ENCODE measurements around the gene ZNF57. TPM values are rescaled to one million over a fixed set of nuclear protein-coding genes. Genes with fewer than 3 reads are reported as not detected.
"Not testable (repeated sequence)": the region's sequence is repeated elsewhere in the genome, so short reads cannot be mapped to it uniquely, and the experiment has no call there.

The ZNF57 gene
- total RNA-seq, 1 donor from 2014 or later = 5.0 TPM

DNA sequence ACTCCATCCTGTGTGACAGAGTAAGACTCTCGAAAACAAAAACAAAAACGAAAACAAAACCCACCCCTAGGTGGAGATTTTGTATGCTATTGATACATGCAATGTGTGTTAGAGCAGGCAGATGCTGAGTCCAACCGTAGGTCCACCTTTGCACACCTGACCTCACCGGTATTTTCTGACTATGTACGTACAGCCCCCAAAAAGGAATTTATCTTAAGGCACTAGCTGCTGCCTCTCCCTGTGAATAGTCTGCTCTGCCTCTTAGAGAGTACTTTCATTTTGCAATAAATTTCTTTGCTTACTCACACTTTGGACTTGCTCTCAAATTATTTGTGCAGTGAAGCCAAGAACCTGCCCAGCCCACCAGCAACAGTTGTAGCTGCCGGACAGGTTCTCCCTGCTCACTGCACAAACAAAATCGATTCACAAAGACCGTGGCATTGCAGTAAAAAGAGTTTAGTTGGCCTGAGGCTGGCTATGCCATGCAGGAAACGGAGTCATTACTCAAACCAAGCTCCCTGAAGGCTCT lies 52.3 kb downstream of the ZNF57 start:
- DNase-seq = no peak

GRCh38 chr19:2957160-2957559 lies 56.4 kb downstream of the ZNF57 start:
- no peak for DNase-seq

GRCh38 chr19:2960120-2960519 lies 59.4 kb downstream of the ZNF57 start:
- no peak for DNase-seq

DNA sequence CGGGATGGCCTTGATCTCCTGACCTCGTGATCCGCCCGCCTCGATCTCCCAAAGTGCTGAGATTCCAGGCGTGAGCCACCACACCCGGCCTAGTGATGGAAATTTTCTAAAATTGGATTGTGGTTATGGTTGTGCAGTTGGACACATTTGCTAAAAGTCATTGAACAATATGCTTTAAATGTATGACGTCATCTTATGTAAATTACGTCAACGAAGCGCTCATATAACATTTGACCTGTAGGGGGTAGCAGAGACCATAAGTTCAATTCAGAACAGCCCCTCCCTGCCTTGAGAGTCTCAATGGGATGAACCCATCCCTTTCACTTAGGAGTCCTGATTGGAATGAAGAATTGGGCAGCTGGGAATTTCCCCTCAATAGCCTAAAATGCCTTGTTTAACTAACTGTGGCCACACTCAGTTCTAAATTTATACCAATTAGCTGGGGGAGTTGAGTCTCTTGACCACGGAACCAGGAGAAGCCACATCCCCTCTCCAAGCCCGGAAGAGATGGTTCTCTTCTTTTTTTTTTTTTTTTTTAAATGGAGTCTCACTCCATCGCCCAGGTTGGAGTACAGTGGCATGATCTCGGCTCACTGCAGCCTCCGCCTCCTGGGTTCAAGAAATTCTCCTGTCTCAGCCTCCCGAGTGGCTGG lies 61.4 kb downstream of the ZNF57 start:
- DNase-seq = no peak

GRCh38 chr19:2963122-2963521 lies 62.4 kb downstream of the ZNF57 start:
- DNase-seq = no peak

DNA sequence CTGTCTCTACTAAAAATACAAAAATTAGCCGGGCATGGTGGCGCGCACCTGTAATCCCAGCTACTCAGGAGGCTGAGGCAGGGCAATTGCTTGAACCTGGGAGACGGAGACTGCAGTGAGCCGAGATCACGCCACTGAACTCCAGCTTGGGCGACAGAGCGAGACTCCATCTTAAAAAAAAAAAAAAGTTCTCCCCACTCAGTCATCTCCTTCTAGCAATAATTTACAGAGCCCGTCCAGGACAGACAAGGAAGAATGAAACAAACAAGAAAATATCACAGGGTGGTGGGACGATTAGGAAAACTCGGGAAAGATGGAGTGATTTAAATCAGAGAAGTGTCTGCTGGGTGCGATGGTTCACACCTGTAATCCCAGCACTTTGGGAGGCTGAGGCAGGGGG lies 62.9 kb downstream of the ZNF57 start:
- DNase-seq = not testable (repeated sequence)

DNA sequence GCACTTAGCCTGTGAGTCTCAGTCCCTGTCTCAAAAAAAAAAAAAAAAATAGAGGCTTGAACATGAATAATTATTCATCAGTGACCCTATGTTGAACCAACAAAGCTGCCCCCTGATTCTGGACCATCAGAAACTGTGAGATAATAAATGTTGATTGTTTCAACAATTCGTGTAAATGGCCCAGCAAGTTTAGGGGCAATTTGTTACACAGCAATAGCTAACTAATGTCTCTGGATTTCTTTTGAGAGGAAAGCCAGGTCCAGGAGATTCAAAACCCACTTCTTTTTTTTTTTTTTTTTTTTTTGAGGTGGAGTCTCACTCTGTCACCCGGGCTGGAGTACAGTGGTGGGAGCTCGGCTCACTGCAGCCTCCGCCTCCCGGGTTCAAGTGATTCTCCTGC lies 64.1 kb downstream of the ZNF57 start:
- no peak for DNase-seq

DNA sequence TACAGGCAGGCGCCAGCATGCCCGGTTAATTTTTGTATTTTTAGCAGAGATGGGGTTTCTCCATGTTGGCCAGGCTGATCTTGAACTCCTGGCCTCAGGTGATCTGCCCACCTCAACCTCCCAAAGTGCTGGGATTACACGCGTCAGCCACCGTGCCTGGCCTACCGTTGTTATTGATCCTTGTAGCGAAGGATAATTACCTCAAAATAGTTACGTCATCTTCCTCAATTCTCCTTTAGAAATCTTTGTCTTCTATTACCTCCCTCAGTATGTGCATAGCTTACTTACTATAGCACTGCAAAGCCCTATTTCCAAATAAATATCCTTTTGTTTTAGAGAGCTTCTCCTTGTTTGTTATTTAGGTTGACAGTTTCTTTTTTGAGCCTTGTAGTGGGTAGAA lies 67.2 kb downstream of the ZNF57 start:
- DNase-seq = no peak

Other genes starting within 250 kb of the ZNF57 start
- 4.2 TPM for gene GNG7, start 198.2 kb upstream of the ZNF57 start, total RNA-seq
- gene DIRAS1, start 179.6 kb upstream of the ZNF57 start, total RNA-seq = 23.1 TPM
- gene SLC39A3, start 160.9 kb upstream of the ZNF57 start, total RNA-seq = 20.4 TPM
- 24.2 TPM for gene SGTA, start 117.7 kb upstream of the ZNF57 start, total RNA-seq
- gene THOP1, start 115.4 kb upstream of the ZNF57 start, total RNA-seq = 40.4 TPM
- 17.5 TPM for gene ZNF554, start 81.1 kb upstream of the ZNF57 start, total RNA-seq
- 20.3 TPM for gene ZNF555, start 59.5 kb upstream of the ZNF57 start, total RNA-seq
- gene ZNF556, start 33.6 kb upstream of the ZNF57 start, total RNA-seq = 0.16 TPM
- gene ZNF77, start 44.0 kb downstream of the ZNF57 start, total RNA-seq = 6.4 TPM
- gene TLE6, start 76.6 kb downstream of the ZNF57 start, total RNA-seq = 0.16 TPM
- 6.1 TPM for gene TLE2, start 128.4 kb downstream of the ZNF57 start, total RNA-seq
- 95.8 TPM for gene TLE5, start 161.6 kb downstream of the ZNF57 start, total RNA-seq
- 56.8 TPM for gene GNA11, start 193.4 kb downstream of the ZNF57 start, total RNA-seq
- 1.9 TPM for gene GNA15, start 235.1 kb downstream of the ZNF57 start, total RNA-seq